Immature natural killer cell (primary cell): ENCODE data around the gene FAM227A. TPM values are rescaled to one million over a fixed set of nuclear protein-coding genes. Genes with fewer than 3 reads are reported as not detected.

Experiments
- polyA plus RNA-seq, 3 donors: library from polyadenylated mRNA; unstranded; fragments of 300-500 nt; fragmentation: Illumina TruSeq; gene quantifications; one replicate each; pipeline ENCODE4 v1.2.3, GENCODE V29; 2021

Gene FAM227A
- polyA plus RNA-seq, 3 donors from 2014 or later: not detected

Other genes starting within 250 kb of the FAM227A start
- gene KCNJ4, start 201.2 kb downstream of the FAM227A start, polyA plus RNA-seq: not detected
- gene KDELR3, start 188.3 kb downstream of the FAM227A start, polyA plus RNA-seq: under 1 TPM in 1 of 3 donors, not detected in 2; 0.56 TPM
- gene DDX17, start 150.1 kb downstream of the FAM227A start, polyA plus RNA-seq: 10 to 100 TPM; 25.9 to 59.1 (median 26.9) TPM
- gene DMC1, start 86.2 kb downstream of the FAM227A start, polyA plus RNA-seq: 1 to 10 TPM in 1 of 3 donors, under 1 TPM in 1, not detected in 1; 0.33 to 1.5 TPM
- gene CBY1, start 246 bp upstream of the FAM227A start, polyA plus RNA-seq: 1 to 10 TPM; 1.0 to 5.1 (median 4.5) TPM
- gene TOMM22, start 25.6 kb upstream of the FAM227A start, polyA plus RNA-seq: 10 to 100 TPM; 56.0 to 94.4 (median 68.8) TPM
- 10 to 100 TPM; 10.6 to 17.9 (median 11.2) TPM for gene JOSD1, start 44.6 kb upstream of the FAM227A start, polyA plus RNA-seq
- 10 to 100 TPM; 13.0 to 35.5 (median 15.4) TPM for gene GTPBP1, start 49.6 kb upstream of the FAM227A start, polyA plus RNA-seq
- gene SUN2, start 99.6 kb upstream of the FAM227A start, polyA plus RNA-seq: 100 to 1,000 TPM; 444 to 668 (median 473) TPM
- gene DNAL4, start 137.8 kb upstream of the FAM227A start, polyA plus RNA-seq: 10 to 100 TPM; 16.7 to 16.9 (median 16.8) TPM
- 1 to 10 TPM in 1 of 3 donors, under 1 TPM in 2; 0.59 to 1.4 (median 0.66) TPM for gene NPTXR, start 187.6 kb upstream of the FAM227A start, polyA plus RNA-seq
- 10 to 100 TPM in 1 of 3 donors, 1 to 10 TPM in 2; 5.2 to 16.1 (median 6.3) TPM for gene CBX6, start 215.8 kb upstream of the FAM227A start, polyA plus RNA-seq